CD14-positive monocyte (primary cell): ENCODE data around the gene DGKB. TPM values are rescaled to one million over a fixed set of nuclear protein-coding genes. Genes with fewer than 3 reads are reported as not detected.

Source experiments
- DNase-seq, 3 donors: peaks; one replicate each; pipeline ENCODE4 v3.0.0-alpha.2; 2011 to 2022
- H2AFZ ChIP-seq: 2 replicates; pipeline ENCODE4 v1.6.0; 2012; ENCODE audit warnings: mild to moderate bottlenecking, low read depth, low read length, inconsistent platforms; ENCODE audit not compliant: insufficient read depth, poor library complexity, severe bottlenecking
- H3K27ac ChIP-seq, 2 donors: 1 replicate in 1 of 2; 2 replicates in 1 of 2; pipeline ENCODE4 v1.5.1; 2012 to 2013; ENCODE audit warnings: low read length in 2 of 2, control low read depth in 1 of 2, inconsistent platforms in 1 of 2, low read depth in 1 of 2, mild to moderate bottlenecking in 1 of 2
- H3K27me3 ChIP-seq, 2 donors: one replicate each; pipeline versions ENCODE4 v1.6.0 to v1.6.1; 2011 to 2013; ENCODE audit warnings: low read length in 2 of 2; ENCODE audit not compliant: control insufficient read depth in 2 of 2, insufficient read depth in 2 of 2
- H3K36me3 ChIP-seq, 2 donors: replicated peaks in 1 of 2; 1 replicate in 1 of 2; 2 replicates in 1 of 2; pipeline versions ENCODE4 v1.5.1 to v1.6.1; 2012 to 2013; ENCODE audit warnings: low read length in 2 of 2, control low read depth in 1 of 2, inconsistent platforms in 1 of 2, mild to moderate bottlenecking in 1 of 2; ENCODE audit not compliant: insufficient read depth in 2 of 2, control insufficient read depth in 1 of 2
- H3K4me1 ChIP-seq, 2 donors: 1 replicate in 1 of 2; 2 replicates in 1 of 2; pipeline versions ENCODE4 v1.5.1 to v1.6.1; 2012 to 2013; ENCODE audit warnings: low read length in 2 of 2, control low read depth in 1 of 2, inconsistent platforms in 1 of 2, mild to moderate bottlenecking in 1 of 2, moderate library complexity in 1 of 2; ENCODE audit not compliant: insufficient read depth in 2 of 2, control insufficient read depth in 1 of 2
- H3K4me2 ChIP-seq: replicated peaks from 2 replicates; pipeline ENCODE3; 2012; ENCODE audit warnings: low read length, moderate library complexity, mild to moderate bottlenecking; ENCODE audit not compliant: poor library complexity, severe bottlenecking; ENCODE audit errors: extremely low read depth
- H3K4me3 ChIP-seq, 3 experiments: fragments of 200-600 bp in 1 of 3; sonication (generic) in 1 of 3; replicated peaks in 1 of 3; 1 replicate in 2 of 3; 2 replicates in 1 of 3; pipeline ENCODE4 v1.5.1; 2011 to 2013; ENCODE audit warnings: low read length in 3 of 3, mild to moderate bottlenecking in 3 of 3, control low read depth in 2 of 3, low read depth in 2 of 3, inconsistent platforms in 1 of 3, moderate library complexity in 1 of 3
- H3K79me2 ChIP-seq: 2 replicates; pipeline ENCODE4 v1.6.0; 2012; ENCODE audit warnings: mild to moderate bottlenecking, control low read depth, inconsistent platforms, low read length, moderate library complexity; ENCODE audit not compliant: insufficient read depth
- H3K9ac ChIP-seq: 2 replicates; pipeline ENCODE4 v1.6.0; 2017; ENCODE audit warnings: low read length, mild to moderate bottlenecking; ENCODE audit not compliant: insufficient read depth, poor library complexity, severe bottlenecking
- H3K9me3 ChIP-seq, 2 donors: replicated peaks in 1 of 2; 1 replicate in 1 of 2; 2 replicates in 1 of 2; pipeline versions ENCODE4 v1.5.1 to v1.6.1; 2012 to 2013; ENCODE audit warnings: low read length in 2 of 2, control low read depth in 1 of 2; ENCODE audit not compliant: control insufficient read depth in 1 of 2, insufficient read depth in 1 of 2
- H4K20me1 ChIP-seq: 2 replicates; pipeline ENCODE4 v1.6.0; 2012; ENCODE audit warnings: mild to moderate bottlenecking, low read length, control low read depth, moderate library complexity; ENCODE audit not compliant: insufficient read depth
- H3K27ac Mint-ChIP-seq, 7 donors: one replicate each; pipeline ENCODE4 v1.8.0; 2020; ENCODE audit warnings: mild to moderate bottlenecking in 7 of 7, mixed read lengths in 7 of 7, moderate library complexity in 6 of 7, inconsistent platforms in 2 of 7
- H3K27me3 Mint-ChIP-seq, 3 donors: one replicate each; pipeline ENCODE4 v1.8.0; 2021 to 2022; ENCODE audit warnings: low read depth in 3 of 3, mild to moderate bottlenecking in 3 of 3, mixed read lengths in 3 of 3, moderate library complexity in 3 of 3, inconsistent platforms in 1 of 3
- H3K36me3 Mint-ChIP-seq, 2 donors: one replicate each; pipeline ENCODE4 v1.8.0; 2020; ENCODE audit warnings: mixed read lengths in 2 of 2, inconsistent platforms in 1 of 2, mild to moderate bottlenecking in 1 of 2
- H3K4me1 Mint-ChIP-seq: one replicate; pipeline ENCODE4 v1.8.0; 2020; ENCODE audit warnings: mild to moderate bottlenecking, mixed read lengths
- H3K4me3 Mint-ChIP-seq, 2 donors: one replicate each; pipeline ENCODE4 v1.8.0; 2020; ENCODE audit warnings: mild to moderate bottlenecking in 2 of 2, mixed read lengths in 2 of 2, moderate library complexity in 1 of 2
- H3K9me3 Mint-ChIP-seq, 7 donors: one replicate each; pipeline ENCODE4 v1.8.0; 2020 to 2022; ENCODE audit warnings: mixed read lengths in 7 of 7, mild to moderate bottlenecking in 6 of 7, moderate library complexity in 6 of 7, inconsistent platforms in 2 of 7
- WGBS: methylation state at CpG from one replicate; pipeline ENCODE4 v1.1.5; 2013; ENCODE audit warnings: missing lambda C conversion rate; ENCODE audit not compliant: insufficient coverage; 5-methylcytosine and 5-hydroxymethylcytosine counted together
- intact Hi-C, 2 donors: fragments of 100-400 bp; cut with micrococcal nuclease; formaldehyde crosslinking; loops; one replicate each; pipeline versions ENCODE4 v1.15.0 to v1.15.1; 2023
- polyA plus RNA-seq, 3 donors: library from polyadenylated mRNA; depleted of rRNA in 1 of 3; unstranded in 2 of 3; stranded (reverse) in 1 of 3; fragments of 300-500 nt in 2 of 3; fragments of >200 nt in 1 of 3; fragmentation: Illumina TruSeq in 2 of 3; gene quantifications; 1 replicate in 2 of 3; 2 replicates in 1 of 3; pipeline ENCODE4 v1.2.3, GENCODE V29; 2012 to 2021
- TF ChIP-seq, protein P1 (sequence below): fragments of 200-600 bp; IDR thresholded peaks from one replicate; pipeline ENCODE4 v1.8.0; 2022; ENCODE audit warnings: antibody characterized with exemption, mild to moderate bottlenecking

The DGKB gene
- polyA plus RNA-seq, 3 donors: not detected

DNA sequence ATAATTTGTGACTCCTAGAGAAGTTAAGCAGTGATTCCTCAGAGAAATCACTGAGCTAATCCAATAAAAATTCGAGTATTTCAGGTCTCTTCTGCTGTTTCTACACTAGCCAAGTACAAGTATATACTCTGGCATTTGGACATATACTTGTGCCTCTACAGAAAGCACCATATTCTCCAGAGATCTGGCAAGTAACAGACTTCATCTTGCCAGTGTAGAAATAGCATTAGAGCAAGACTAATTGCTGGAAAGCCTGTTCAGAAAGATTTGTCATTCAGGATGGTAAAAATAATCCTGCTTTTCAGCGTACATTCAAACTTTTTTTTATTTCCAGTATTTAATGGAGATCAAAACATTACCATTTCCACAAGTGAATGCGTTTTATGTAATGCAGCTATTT lies 502.3 kb downstream of the DGKB start:
- Histone ChIP-seq H3K4me2 (no peak overlapping the region), H3K27ac (no peak overlapping the region), H3K9ac (no peak overlapping the region), H3K36me3 (no peaks in the 10 kb centered on the region), H4K20me1 (no peaks in the 10 kb centered on the region), H3K79me2 (no peaks in the 10 kb centered on the region), H3K4me1 (no peaks in the 10 kb centered on the region), H3K4me3 (no peak overlapping the region), H3K27me3 (no peaks in the 10 kb centered on the region), H3K9me3 (peaks cover 0 to 9% of the 10 kb centered on the region in 2 donors), H2AFZ (no peak overlapping the region)
- TF ChIP-seq, protein P1, sequence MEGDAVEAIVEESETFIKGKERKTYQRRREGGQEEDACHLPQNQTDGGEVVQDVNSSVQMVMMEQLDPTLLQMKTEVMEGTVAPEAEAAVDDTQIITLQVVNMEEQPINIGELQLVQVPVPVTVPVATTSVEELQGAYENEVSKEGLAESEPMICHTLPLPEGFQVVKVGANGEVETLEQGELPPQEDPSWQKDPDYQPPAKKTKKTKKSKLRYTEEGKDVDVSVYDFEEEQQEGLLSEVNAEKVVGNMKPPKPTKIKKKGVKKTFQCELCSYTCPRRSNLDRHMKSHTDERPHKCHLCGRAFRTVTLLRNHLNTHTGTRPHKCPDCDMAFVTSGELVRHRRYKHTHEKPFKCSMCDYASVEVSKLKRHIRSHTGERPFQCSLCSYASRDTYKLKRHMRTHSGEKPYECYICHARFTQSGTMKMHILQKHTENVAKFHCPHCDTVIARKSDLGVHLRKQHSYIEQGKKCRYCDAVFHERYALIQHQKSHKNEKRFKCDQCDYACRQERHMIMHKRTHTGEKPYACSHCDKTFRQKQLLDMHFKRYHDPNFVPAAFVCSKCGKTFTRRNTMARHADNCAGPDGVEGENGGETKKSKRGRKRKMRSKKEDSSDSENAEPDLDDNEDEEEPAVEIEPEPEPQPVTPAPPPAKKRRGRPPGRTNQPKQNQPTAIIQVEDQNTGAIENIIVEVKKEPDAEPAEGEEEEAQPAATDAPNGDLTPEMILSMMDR: no peak
- WGBS: no CpG with 5 or more reads among the region's 3 CpGs
- H3K9me3 Mint-ChIP-seq: peaks cover 0 to 2% (median 0%) of the 10 kb centered on the region in 7 donors
- no peak overlapping the region for H3K4me3 Mint-ChIP-seq
- intact Hi-C loops: no loop called here
- no peaks in the 10 kb centered on the region for H3K4me1 Mint-ChIP-seq
- H3K36me3 Mint-ChIP-seq: no peaks in the 10 kb centered on the region
- no peak for DNase-seq
- no peak overlapping the region for H3K27ac Mint-ChIP-seq
- H3K27me3 Mint-ChIP-seq: no peaks in the 10 kb centered on the region

DNA sequence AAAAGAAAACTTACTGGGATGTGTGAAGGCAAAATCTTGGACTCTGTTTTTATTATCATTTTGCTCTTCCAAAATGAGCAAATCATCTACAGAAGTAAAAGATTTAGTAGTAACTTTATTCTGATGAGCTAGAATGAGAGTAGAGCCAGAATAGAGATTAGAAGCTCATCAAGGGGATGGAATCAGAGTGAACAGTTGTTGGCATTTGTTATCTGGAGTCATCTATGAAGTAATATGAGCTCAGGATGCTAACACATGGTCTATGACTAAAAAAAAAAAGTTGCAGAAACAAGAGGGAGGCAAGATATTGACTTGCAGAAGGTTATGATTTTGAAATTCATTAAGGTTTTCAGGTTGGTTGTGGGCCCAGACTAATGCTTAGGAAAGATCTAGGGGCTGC lies 504.0 kb downstream of the DGKB start:
- Mint-ChIP-seq H3K27ac (no peak overlapping the region), H3K4me3 (no peak overlapping the region), H3K4me1 (no peaks in the 10 kb centered on the region), H3K36me3 (no peaks in the 10 kb centered on the region), H3K27me3 (no peaks in the 10 kb centered on the region), H3K9me3 (peaks cover 0 to 4% (median 0%) of the 10 kb centered on the region in 7 donors)
- Histone ChIP-seq H3K27ac (no peak overlapping the region), H3K9ac (no peak overlapping the region), H3K4me1 (no peaks in the 10 kb centered on the region), H3K4me2 (no peak overlapping the region), H2AFZ (no peak overlapping the region), H3K36me3 (no peaks in the 10 kb centered on the region), H3K27me3 (no peaks in the 10 kb centered on the region), H3K9me3 (peaks cover 0 to 9% of the 10 kb centered on the region in 2 donors), H3K79me2 (no peaks in the 10 kb centered on the region), H4K20me1 (no peaks in the 10 kb centered on the region), H3K4me3 (no peak overlapping the region)
- intact Hi-C loops: no loop called here
- no peak for DNase-seq
- TF ChIP-seq, protein P1: no peak
